H1 (cell line): ENCODE data around the gene BACE2. TPM values are rescaled to one million over a fixed set of nuclear protein-coding genes. Genes with fewer than 3 reads are reported as not detected.
"Not testable (repeated sequence)": the region's sequence is repeated elsewhere in the genome, so short reads cannot be mapped to it uniquely, and the experiment has no call there.

ENCODE experiments used
- CTCF ChIA-PET: fragments of 300-600 bp; sonication (Branson Sonifier 250); formaldehyde crosslinking; loops from one replicate; lab custom pipeline; 2021; ENCODE audit not compliant: partially characterized antibody; lab: Charles Lee
- POLR2A ChIA-PET: fragments of 300-600 bp; sonication (Branson Sonifier 250); formaldehyde crosslinking; loops from one replicate; lab custom pipeline; 2021; ENCODE audit warnings: inconsistent platforms; ENCODE audit not compliant: partially characterized antibody; lab: Charles Lee
- DNase-seq, 2 experiments: peaks; one replicate each; pipeline versions ENCODE4 v3.0.0 to v3.0.0-alpha.2; 2010 to 2022; ENCODE audit warnings: low spot score in 2 of 2, low read depth in 1 of 2, mixed read lengths in 1 of 2
- FAIRE-seq: peaks from 2 replicates; lab custom pipeline; 2011; peaks lifted over from hg19 to GRCh38; lab: Jason Lieb, UNC
- H2AFZ ChIP-seq: 2 replicates; pipeline ENCODE4 v1.8.1; 2012; ENCODE audit warnings: low read length, inconsistent platforms
- H2AK5ac ChIP-seq: 2 replicates; pipeline ENCODE4 v1.6.1; 2013; ENCODE audit warnings: low read depth, low read length
- H2BK120ac ChIP-seq: replicated peaks from 2 replicates; pipeline ENCODE3; 2013; ENCODE audit warnings: low read depth, low read length, inconsistent platforms
- H2BK12ac ChIP-seq: 2 replicates; pipeline ENCODE4 v1.6.1; 2013; ENCODE audit warnings: low read depth, low read length
- H2BK15ac ChIP-seq: 2 replicates; pipeline ENCODE4 v1.6.1; 2013; ENCODE audit warnings: low read length
- H2BK20ac ChIP-seq: 2 replicates; pipeline ENCODE4 v1.6.1; 2013; ENCODE audit warnings: low read length
- H2BK5ac ChIP-seq: 2 replicates; pipeline ENCODE4 v1.6.1; 2013; ENCODE audit warnings: low read depth, low read length
- H3K14ac ChIP-seq: 2 replicates; pipeline ENCODE4 v1.6.1; 2013; ENCODE audit warnings: inconsistent platforms; ENCODE audit not compliant: insufficient read length
- H3K18ac ChIP-seq: 2 replicates; pipeline ENCODE4 v1.6.1; 2013; ENCODE audit warnings: low read length; ENCODE audit errors: extremely low read depth
- H3K23ac ChIP-seq: 2 replicates; pipeline ENCODE4 v1.6.1; 2013; ENCODE audit warnings: inconsistent platforms; ENCODE audit not compliant: insufficient read length
- H3K23me2 ChIP-seq: 2 replicates; pipeline ENCODE4 v1.6.1; 2013; ENCODE audit warnings: low read depth, low read length
- H3K27ac ChIP-seq: 2 replicates; pipeline ENCODE4 v1.6.1; 2011; ENCODE audit warnings: low read depth, low read length, inconsistent platforms
- H3K27me3 ChIP-seq, 4 experiments: replicated peaks in 1 of 4; 1 replicate in 1 of 4; 2 replicates in 3 of 4; pipeline versions ENCODE4 v1.6.1 to v1.8.1; 2011 to 2013; ENCODE audit warnings: low read length in 3 of 4, mild to moderate bottlenecking in 3 of 4, inconsistent platforms in 2 of 4, mixed read lengths in 2 of 4, moderate library complexity in 1 of 4; ENCODE audit not compliant: control insufficient read depth in 3 of 4, insufficient read depth in 3 of 4; ENCODE audit errors: extremely low read depth in 1 of 4
- H3K36me3 ChIP-seq, 4 experiments: 2 replicates each; pipeline versions ENCODE4 v1.6.1 to v1.8.1; 2011 to 2013; ENCODE audit warnings: mild to moderate bottlenecking in 4 of 4, low read length in 3 of 4, moderate library complexity in 2 of 4, control low read depth in 1 of 4, inconsistent platforms in 1 of 4; ENCODE audit not compliant: insufficient read depth in 4 of 4, control insufficient read depth in 2 of 4
- H3K4ac ChIP-seq: replicated peaks from 2 replicates; pipeline ENCODE3; 2013; ENCODE audit warnings: low read length, low read depth, mixed read lengths, inconsistent platforms; ENCODE audit not compliant: insufficient read length
- H3K4me1 ChIP-seq, 4 experiments: replicated peaks in 1 of 4; 1 replicate in 1 of 4; 2 replicates in 3 of 4; pipeline versions ENCODE4 v1.6.1 to v1.8.1; 2011 to 2013; ENCODE audit warnings: low read length in 3 of 4, inconsistent platforms in 2 of 4, mixed read lengths in 1 of 4; ENCODE audit not compliant: insufficient read depth in 4 of 4, control insufficient read depth in 3 of 4
- H3K4me2 ChIP-seq, 2 experiments: 2 replicates each; pipeline versions ENCODE4 v1.6.1 to v1.8.1; 2011 to 2013; ENCODE audit warnings: low read depth in 2 of 2, low read length in 2 of 2, control low read depth in 1 of 2, inconsistent platforms in 1 of 2, mild to moderate bottlenecking in 1 of 2; ENCODE audit not compliant: insufficient read depth in 1 of 2
- H3K4me3 ChIP-seq, 4 experiments: fragments of 200-600, 300-600 bp in 1 of 4; sonication (generic), shearing (Covaris generic), sonication (Bioruptor Twin) in 1 of 4; 2 replicates each; pipeline versions ENCODE4 v1.5.1 to v1.8.1; 2011 to 2016; ENCODE audit warnings: low read length in 4 of 4, low read depth in 3 of 4, control low read depth in 2 of 4, inconsistent platforms in 2 of 4, mild to moderate bottlenecking in 2 of 4, mixed read lengths in 1 of 4, moderate library complexity in 1 of 4; ENCODE audit not compliant: insufficient read depth in 2 of 4; ENCODE audit errors: extremely low read depth in 1 of 4
- H3K56ac ChIP-seq: replicated peaks from 2 replicates; pipeline ENCODE3; 2013; ENCODE audit warnings: low read depth, mild to moderate bottlenecking, mixed read lengths, low read length, inconsistent platforms; ENCODE audit not compliant: insufficient read length
- H3K79me1 ChIP-seq: 2 replicates; pipeline ENCODE4 v1.6.1; 2013; ENCODE audit warnings: low read depth, low read length, control low read depth
- H3K79me2 ChIP-seq, 2 experiments: 2 replicates each; pipeline versions ENCODE4 v1.6.1 to v1.8.1; 2012 to 2013; ENCODE audit warnings: low read length in 2 of 2, mild to moderate bottlenecking in 2 of 2, inconsistent platforms in 1 of 2; ENCODE audit not compliant: insufficient read depth in 2 of 2, control insufficient read depth in 1 of 2
- H3K9ac ChIP-seq, 4 experiments: replicated peaks in 1 of 4; 1 replicate in 1 of 4; 2 replicates in 3 of 4; pipeline versions ENCODE4 v1.6.1 to v1.8.1; 2011 to 2013; ENCODE audit warnings: low read depth in 3 of 4, low read length in 3 of 4, control low read depth in 2 of 4, mild to moderate bottlenecking in 2 of 4, moderate library complexity in 2 of 4, inconsistent platforms in 1 of 4; ENCODE audit errors: extremely low read depth in 1 of 4
- H3K9me3 ChIP-seq, 2 experiments: 2 replicates each; pipeline versions ENCODE4 v1.6.1 to v1.8.1; 2012 to 2013; ENCODE audit warnings: mild to moderate bottlenecking in 2 of 2, moderate library complexity in 2 of 2, control low read depth in 1 of 2, inconsistent platforms in 1 of 2, low read depth in 1 of 2, low read length in 1 of 2, mixed read lengths in 1 of 2; ENCODE audit not compliant: insufficient read depth in 2 of 2
- H4K20me1 ChIP-seq, 2 experiments: replicated peaks in 1 of 2; 2 replicates each; pipeline versions ENCODE3 to v1.8.1; 2011 to 2013; ENCODE audit warnings: inconsistent platforms in 2 of 2, low read length in 2 of 2, mild to moderate bottlenecking in 1 of 2; ENCODE audit not compliant: insufficient read depth in 2 of 2, control insufficient read depth in 1 of 2
- H4K5ac ChIP-seq: 2 replicates; pipeline ENCODE4 v1.6.1; 2013; ENCODE audit warnings: low read length, low read depth, mixed read lengths, inconsistent platforms; ENCODE audit not compliant: insufficient read length
- H4K8ac ChIP-seq: 2 replicates; pipeline ENCODE4 v1.8.0; 2013; ENCODE audit warnings: mild to moderate bottlenecking, moderate library complexity, low read length, inconsistent platforms; ENCODE audit not compliant: insufficient read depth; ENCODE audit errors: extremely low read depth
- H4K91ac ChIP-seq: replicated peaks from 2 replicates; pipeline ENCODE3; 2013; ENCODE audit warnings: low read length, mixed read lengths, inconsistent platforms; ENCODE audit not compliant: insufficient read length
- WGBS, 2 experiments: shearing (Covaris generic) in 1 of 2; methylation state at CpG; one replicate each; pipeline versions ENCODE4 v1.1.6 to v1.1.7; 2013 to 2015; ENCODE audit warnings: low lambda C conversion rate in 2 of 2, mixed read lengths in 2 of 2, inconsistent platforms in 1 of 2, low coverage in 1 of 2, missing lambda C conversion rate in 1 of 2; ENCODE audit not compliant: insufficient replicate concordance in 2 of 2, insufficient coverage in 1 of 2, insufficient read length in 1 of 2; ENCODE audit errors: extremely low coverage in 1 of 2, missing lambda C conversion rate in 1 of 2; 5-methylcytosine and 5-hydroxymethylcytosine counted together
- polyA plus RNA-seq, 7 experiments: library from polyadenylated mRNA; depleted of rRNA in 3 of 7; stranded (reverse) in 5 of 7; unstranded in 2 of 7; fragments of >200 nt in 5 of 7; fragments of 200-250 nt in 2 of 7; gene quantifications; 1 replicate in 5 of 7; 2 replicates in 1 of 7; 4 replicates in 1 of 7; pipeline versions ENCODE4 v1.2.1 to v1.2.3, GENCODE V29; 2011 to 2013; ENCODE audit warnings: missing spikeins in 2 of 7, mixed read lengths in 2 of 7
- total RNA-seq: library from RNA; stranded (reverse); fragmentation: NEBNext Ultra II Directional; extraction: Animal tissue kit (Norgen Biotek cat#: 25700); gene quantifications from 2 replicates; pipeline ENCODE4 v1.2.1, GENCODE V29; 2021

Gene BACE2
- total and polyA plus RNA-seq, 2 of the 8 experiments (the other 6 are each of a cell fraction or from before 2014, with no cell fraction given): 8.1 to 10.9 TPM

GRCh38 chr21:41256231-41256630, 88.3 kb downstream of the BACE2 start:
- H2BK15ac ChIP-seq, H4K8ac ChIP-seq, H3K23ac ChIP-seq, H3K9ac ChIP-seq, CTCF ChIA-PET, H3K4me3 ChIP-seq, H4K20me1 ChIP-seq, H3K9me3 ChIP-seq, H3K79me2 ChIP-seq, DNase-seq, H3K4me2 ChIP-seq, H3K23me2 ChIP-seq, H3K79me1 ChIP-seq, POLR2A ChIA-PET, H3K27ac ChIP-seq, H3K4me1 ChIP-seq, H2AK5ac ChIP-seq, H3K4ac ChIP-seq, H4K5ac ChIP-seq, H3K14ac ChIP-seq, H2AFZ ChIP-seq, H2BK20ac ChIP-seq, H3K56ac ChIP-seq, H3K18ac ChIP-seq, H3K27me3 ChIP-seq, H4K91ac ChIP-seq, FAIRE-seq, H3K36me3 ChIP-seq, H2BK12ac ChIP-seq, H2BK5ac ChIP-seq, H2BK120ac ChIP-seq: not testable (repeated sequence)
- WGBS, 2 experiments: 89% methylated on average over 1 of the region's 1 CpG; no CpG with 5 or more reads in 1 of the 2 experiments
